Right lobe of liver (tissue), 6 donors: ENCODE data around the gene PEMT. TPM values are rescaled to one million over a fixed set of nuclear protein-coding genes. Genes with fewer than 3 reads are reported as not detected.
A peak's percentile ranks its signal among the peaks of the same experiment; 100 is the strongest.

Experiments
- ATAC-seq, 4 donors: fragments of 200-7000 bp; cut with Tn5 transposase; one replicate each; pipeline ENCODE4 v1.9.1; 2020; ENCODE audit warnings: mild to moderate bottlenecking in 4 of 4, moderate library complexity in 4 of 4
- DNase-seq, 3 donors: peaks; one replicate each; pipeline ENCODE4 v3.0.0-alpha.2; 2020
- H3K27ac ChIP-seq, 3 donors: fragments of 200-600 bp; one replicate each; pipeline ENCODE4 v1.8.0; 2022
- H3K27me3 ChIP-seq, 2 donors: fragments of 200-600 bp; one replicate each; pipeline ENCODE4 v1.8.0; 2022
- H3K36me3 ChIP-seq, 4 donors: fragments of 200-600 bp; sonication (generic) in 1 of 4; one replicate each; pipeline versions ENCODE4 v1.5.1 to v1.8.0; 2017 to 2022; ENCODE audit warnings: control low read depth in 1 of 4
- H3K4me1 ChIP-seq, 4 donors: fragments of 200-600 bp; sonication (generic) in 1 of 4; one replicate each; pipeline versions ENCODE4 v1.5.1 to v1.8.0; 2017 to 2022; ENCODE audit warnings: control low read depth in 1 of 4
- H3K4me3 ChIP-seq, 3 donors: fragments of 200-600 bp; one replicate each; pipeline ENCODE4 v1.8.0; 2022
- H3K9me3 ChIP-seq, 4 donors: fragments of 200-600 bp; sonication (generic) in 1 of 4; one replicate each; pipeline versions ENCODE4 v1.5.1 to v1.8.0; 2017 to 2022; ENCODE audit warnings: control low read depth in 1 of 4
- CTCF ChIP-seq, 4 donors: fragments of 200-600 bp in 3 of 4; fragments of 450-650 bp in 1 of 4; IDR thresholded peaks; one replicate each; pipeline versions ENCODE4 v1.5.1 to v1.8.0; 2016 to 2022; ENCODE audit warnings: antibody characterized with exemption in 4 of 4, mild to moderate bottlenecking in 2 of 4
- POLR2A ChIP-seq: fragments of 450-650 bp; IDR thresholded peaks from one replicate; pipeline ENCODE4 v1.6.1; 2017; ENCODE audit warnings: antibody characterized with exemption, mild to moderate bottlenecking
- WGBS: methylation state at CpG from one replicate; pipeline ENCODE4 v1.1.6; 2018; ENCODE audit warnings: low coverage, low lambda C conversion rate; ENCODE audit not compliant: insufficient coverage; ENCODE audit errors: missing lambda C conversion rate; 5-methylcytosine and 5-hydroxymethylcytosine counted together
- intact Hi-C, 2 donors: fragments of 100-400 bp; cut with DNase I; formaldehyde crosslinking; loops; one replicate each; pipeline versions ENCODE4 v1.11.2 to v1.14.1; 2022
- total RNA-seq, 6 experiments: library from RNA; depleted of rRNA in 2 of 6; stranded (reverse); fragments of >200 nt in 2 of 6; fragmentation: NEBNext Ultra II Directional in 3 of 6; extraction: Animal tissue kit (Norgen Biotek cat#: 25700) in 3 of 6; gene quantifications; one replicate each; pipeline versions ENCODE4 v1.1.0 to v1.2.4, GENCODE V29; 2016 to 2023
- donor health status: DM: no; HTN: yes; CAD: no.
- donor health status: DM: no; HTN: no; CAD: no.
- donor health status: DM: no; HTN: no; CAD: no.
- donor health status: DM: no; HTN: yes; CAD: no.
- donor health status: DM: no; HTN: yes; CAD: no.

The PEMT gene
- total RNA-seq, 6 experiments from 2014 or later = 92.4 to 184 (median 170) TPM

- DNase-seq = peak in 2 of 3 donors; percentile 45
- Histone ChIP-seq H3K27ac (no peak overlapping the region), H3K9me3 (no peaks in the 10 kb centered on the region), H3K36me3 (peaks cover 0 to 2% (median 0%) of the 10 kb centered on the region in 4 donors), H3K27me3 (no peaks in the 10 kb centered on the region), H3K4me1 (peaks cover 0 to 20% (median 0%) of the 10 kb centered on the region in 4 donors), H3K4me3 (no peak overlapping the region)
- ATAC-seq = no peak
- intact Hi-C loops = loop anchor here in 1 of 2 donors (5.0 kb wide), 1 partner anchor 69 kb away; no protein-coding TSS in a partner anchor
- 100% methylated on average over 2 of the region's 10 CpGs for WGBS
- TF ChIP-seq POLR2A (no peak), CTCF (IDR thresholded peaks at IDR 0.05) (no peak)
Observed at GRCh38 chr17:17497845-17498520, 93.5 kb downstream of the PEMT start.

- DNase-seq = peak in 1 of 3 donors; percentile 35
- H3K4me3 ChIP-seq = peak overlapping the region in 1 of 3 donors; percentile 64
- intact Hi-C loops = loop anchor here in 1 of 2 donors (5.0 kb wide), 1 partner anchor 70 kb away; no protein-coding TSS in a partner anchor
Observed at GRCh38 chr17:17497065-17497844, 94.3 kb downstream of the PEMT start.

GRCh38 chr17:17496189-17497064 lies 95.1 kb downstream of the PEMT start, which contains the start of gene RASD1:
Gene RASD1 (minus strand): TSS chr17:17496395. CDS start chr17:17496181, 214 bp downstream.
- peak; percentile 97 to 99 (median 98) for TF ChIP-seq CTCF (IDR thresholded peaks at IDR 0.05)
- TF ChIP-seq POLR2A = peak; percentile 100
- no peaks in the 10 kb centered on the region for H3K27me3 ChIP-seq
- H3K9me3 ChIP-seq = no peaks in the 10 kb centered on the region
- ATAC-seq = peak; percentile 68 to 91 (median 86)
- peak within 1 kb of the TSS; percentile 82 to 91 (median 86) for H3K27ac ChIP-seq
- intact Hi-C loops = loop anchor here in 1 of 2 donors (5.0 kb wide), 1 partner anchor 71 kb away; no protein-coding TSS in a partner anchor
- peaks cover 0 to 20% (median 0%) of the 10 kb centered on the region in 4 donors for H3K4me1 ChIP-seq
- H3K4me3 ChIP-seq = peak within 1 kb of the TSS; percentile 55 to 71 (median 64)
- DNase-seq = peak; percentile 94 to 95 (median 94)
- WGBS = 0% methylated on average over 26 of the region's 93 CpGs
- H3K36me3 ChIP-seq = peaks cover 0 to 3% (median 1%) of the 10 kb centered on the region in 4 donors

More at GRCh38 chr17:17497065-17497844, 94.3 kb downstream of the PEMT start:
- no peak for ATAC-seq
- Histone ChIP-seq H3K27me3 (no peaks in the 10 kb centered on the region), H3K27ac (peak overlapping the region in 2 of 3 donors; percentile 82 to 91), H3K36me3 (peaks cover 0 to 2% (median 0%) of the 10 kb centered on the region in 4 donors), H3K4me1 (peaks cover 0 to 20% (median 0%) of the 10 kb centered on the region in 4 donors), H3K9me3 (no peaks in the 10 kb centered on the region)
- TF ChIP-seq CTCF (IDR thresholded peaks at IDR 0.05) (no peak), POLR2A (no peak)
- WGBS = 17% methylated on average over 2 of the region's 19 CpGs
